GM12878 (cell line): ENCODE measurements around the gene GCNT2. TPM values are rescaled to one million over a fixed set of nuclear protein-coding genes. Genes with fewer than 3 reads are reported as not detected.

Experiments used
- BCL3 ChIP-seq: IDR thresholded peaks from 2 replicates; pipeline ENCODE4 v1.6.1; 2011; ENCODE audit warnings: borderline replicate concordance, low read depth, mild to moderate bottlenecking, moderate library complexity, low read length; ENCODE audit not compliant: insufficient read depth, poor library complexity, severe bottlenecking
- BHLHE40 ChIP-seq, 2 experiments: fragments of 450-650 bp in 1 of 2; IDR thresholded peaks; 2 replicates each; pipeline ENCODE4 v1.6.1; 2011 to 2017; ENCODE audit warnings: low read depth in 2 of 2, borderline replicate concordance in 1 of 2, improper control_type of control experiment in 1 of 2, low read length in 1 of 2, mild to moderate bottlenecking in 1 of 2
- GATAD2B ChIP-seq: fragments of 450-650 bp; conservative IDR thresholded peaks from 2 replicates; pipeline ENCODE4 v1.6.1; 2017; ENCODE audit warnings: low read depth, mild to moderate bottlenecking, moderate library complexity
- MYB ChIP-seq: fragments of 150-350 bp; IDR thresholded peaks from 2 replicates; pipeline ENCODE4 v1.6.1; 2014; ENCODE audit warnings: mild to moderate bottlenecking, low read depth, low read length, borderline replicate concordance
- RAD21 ChIP-seq: IDR thresholded peaks from 2 replicates; pipeline ENCODE4 v1.6.1; 2011; ENCODE audit warnings: mild to moderate bottlenecking, low read depth, low read length, moderate library complexity; ENCODE audit not compliant: insufficient read depth
- SMAD1 ChIP-seq: fragments of 450-650 bp; IDR thresholded peaks from 2 replicates; pipeline ENCODE4 v1.6.1; 2018; ENCODE audit warnings: mild to moderate bottlenecking, low read depth; ENCODE audit not compliant: partially characterized antibody
- SMAD5 ChIP-seq: IDR thresholded peaks from 2 replicates; pipeline ENCODE4 v1.6.1; 2016; ENCODE audit warnings: antibody characterized with exemption, low read depth
- TCF7 ChIP-seq: IDR thresholded peaks from 2 replicates; pipeline ENCODE4 v1.6.1; 2014; ENCODE audit warnings: antibody characterized with exemption, borderline replicate concordance
- YBX1 ChIP-seq: fragments of 450-650 bp; IDR thresholded peaks from 2 replicates; pipeline ENCODE4 v1.6.1; 2016; ENCODE audit warnings: antibody characterized with exemption
- YY1 ChIP-seq: IDR thresholded peaks from 2 replicates; pipeline ENCODE4 v1.6.1; 2011; ENCODE audit warnings: low read depth, mild to moderate bottlenecking, low read length
- polyA plus RNA-seq, 11 experiments: library from polyadenylated mRNA; depleted of rRNA in 4 of 11; unstranded in 6 of 11; stranded (reverse) in 5 of 11; fragments of >200 nt; fragmentation: Nextera tagmentation in 4 of 11; fragmentation: Illumina TruSeq in 1 of 11; extraction: Ambion mirVana in 4 of 11; extraction: Trizol in 1 of 11; gene quantifications; 1 replicate in 1 of 11; 2 replicates in 10 of 11; pipeline versions ENCODE4 v1.2.1 to v1.2.3, GENCODE V29; 2011 to 2016; ENCODE audit warnings: inconsistent platforms in 2 of 11, missing spikeins in 2 of 11, low read depth in 1 of 11
- total RNA-seq, 4 experiments: library from RNA; depleted of rRNA in 3 of 4; stranded (reverse); fragments of >200 nt in 3 of 4; fragmentation: Illumina TruSeq in 1 of 4; extraction: Trizol in 1 of 4; gene quantifications; 2 replicates each; pipeline versions ENCODE4 v1.2.1 to v1.2.3, GENCODE V29; 2013 to 2021
- TF ChIP-seq, protein P1 (sequence below): fragments of 450-650 bp; IDR thresholded peaks from 2 replicates; pipeline ENCODE4 v1.6.1; 2017; ENCODE audit warnings: antibody characterized with exemption, mild to moderate bottlenecking, moderate library complexity

The GCNT2 gene
- total and polyA plus RNA-seq, 10 of the 15 experiments (the other 5 are each of a cell fraction or from before 2014, with no cell fraction given), result 5.0 to 21.6 (median 11.9) TPM

DNA sequence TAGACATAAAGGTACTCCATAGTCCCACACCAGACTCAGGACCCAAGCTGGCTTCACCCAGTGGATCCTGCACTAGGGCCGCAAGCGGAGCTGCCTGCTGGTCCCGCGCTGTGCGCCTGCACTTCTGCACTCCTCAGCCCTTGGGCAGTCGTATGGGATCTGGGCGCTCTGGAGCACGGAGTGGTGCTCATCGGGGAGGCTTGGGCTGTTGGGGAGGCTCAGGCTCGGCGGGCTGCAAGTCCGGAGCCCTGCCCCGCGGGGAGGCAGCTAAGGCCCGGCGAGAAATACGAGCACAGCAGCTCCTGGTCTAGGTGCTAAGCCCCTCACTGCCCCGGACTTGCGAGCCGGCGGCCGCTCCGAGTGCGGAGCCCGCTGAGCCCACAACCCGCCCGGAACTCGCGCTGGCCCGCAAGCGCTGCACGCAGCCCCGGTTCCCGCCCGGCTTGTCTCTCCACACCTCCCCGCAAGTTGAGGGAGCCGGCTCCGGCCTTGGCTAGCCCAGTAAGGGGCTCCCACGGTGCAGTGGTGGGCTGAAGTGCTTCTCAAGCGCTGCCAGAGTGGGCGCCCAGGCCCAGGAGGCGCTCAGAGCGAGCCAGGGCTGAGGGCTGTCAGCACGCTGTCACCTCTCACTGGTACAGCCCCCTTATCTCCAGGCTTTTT is 33.4 kb upstream of the GCNT2 start (continued):
- no peak for TF ChIP-seq SMAD1
- no peak for TF ChIP-seq BHLHE40 (IDR thresholded peaks at IDR 0.05; ENCODE audit: borderline replicate concordance in 1 of 2, low read depth in 2 of 2, low read length in 1 of 2)
- no peak for TF ChIP-seq RAD21
- TF ChIP-seq SMAD5, result no peak
- no peak for TF ChIP-seq YY1
- TF ChIP-seq TCF7, result no peak
- no peak for TF ChIP-seq YBX1
- no peak for TF ChIP-seq MYB
- no peak for TF ChIP-seq BCL3
- TF ChIP-seq, protein P1, sequence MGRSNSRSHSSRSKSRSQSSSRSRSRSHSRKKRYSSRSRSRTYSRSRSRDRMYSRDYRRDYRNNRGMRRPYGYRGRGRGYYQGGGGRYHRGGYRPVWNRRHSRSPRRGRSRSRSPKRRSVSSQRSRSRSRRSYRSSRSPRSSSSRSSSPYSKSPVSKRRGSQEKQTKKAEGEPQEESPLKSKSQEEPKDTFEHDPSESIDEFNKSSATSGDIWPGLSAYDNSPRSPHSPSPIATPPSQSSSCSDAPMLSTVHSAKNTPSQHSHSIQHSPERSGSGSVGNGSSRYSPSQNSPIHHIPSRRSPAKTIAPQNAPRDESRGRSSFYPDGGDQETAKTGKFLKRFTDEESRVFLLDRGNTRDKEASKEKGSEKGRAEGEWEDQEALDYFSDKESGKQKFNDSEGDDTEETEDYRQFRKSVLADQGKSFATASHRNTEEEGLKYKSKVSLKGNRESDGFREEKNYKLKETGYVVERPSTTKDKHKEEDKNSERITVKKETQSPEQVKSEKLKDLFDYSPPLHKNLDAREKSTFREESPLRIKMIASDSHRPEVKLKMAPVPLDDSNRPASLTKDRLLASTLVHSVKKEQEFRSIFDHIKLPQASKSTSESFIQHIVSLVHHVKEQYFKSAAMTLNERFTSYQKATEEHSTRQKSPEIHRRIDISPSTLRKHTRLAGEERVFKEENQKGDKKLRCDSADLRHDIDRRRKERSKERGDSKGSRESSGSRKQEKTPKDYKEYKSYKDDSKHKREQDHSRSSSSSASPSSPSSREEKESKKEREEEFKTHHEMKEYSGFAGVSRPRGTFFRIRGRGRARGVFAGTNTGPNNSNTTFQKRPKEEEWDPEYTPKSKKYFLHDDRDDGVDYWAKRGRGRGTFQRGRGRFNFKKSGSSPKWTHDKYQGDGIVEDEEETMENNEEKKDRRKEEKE, result no peak
- TF ChIP-seq GATAD2B, result no peak
